ENCODE results near the gene DMXL1.
"Not testable (repeated sequence)": the region's sequence is repeated elsewhere in the genome, so short reads cannot be mapped to it uniquely, and the experiment has no call there.

DMXL1 gene

DNA sequence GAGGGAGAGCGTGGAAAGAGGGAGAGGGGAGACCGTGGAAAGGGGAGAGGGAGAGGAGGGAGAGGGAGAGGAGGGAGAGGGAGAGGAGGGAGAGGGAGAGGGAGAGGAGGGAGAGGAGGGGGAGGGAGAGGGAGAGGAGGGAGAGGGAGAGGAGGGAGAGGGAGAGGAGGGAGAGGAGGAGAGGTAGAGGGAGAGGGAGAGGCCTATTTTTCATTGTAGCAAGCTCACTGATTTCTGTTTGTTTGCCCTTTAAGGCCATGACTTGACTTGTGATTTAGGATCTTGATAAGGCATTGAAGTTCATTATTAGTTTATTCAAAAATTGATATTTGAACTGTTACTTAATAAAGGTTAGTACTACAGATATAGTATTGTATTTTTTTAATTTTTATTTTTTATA lies 52.4 kb downstream of the DMXL1 start:
- no peak for DNase-seq

DNA sequence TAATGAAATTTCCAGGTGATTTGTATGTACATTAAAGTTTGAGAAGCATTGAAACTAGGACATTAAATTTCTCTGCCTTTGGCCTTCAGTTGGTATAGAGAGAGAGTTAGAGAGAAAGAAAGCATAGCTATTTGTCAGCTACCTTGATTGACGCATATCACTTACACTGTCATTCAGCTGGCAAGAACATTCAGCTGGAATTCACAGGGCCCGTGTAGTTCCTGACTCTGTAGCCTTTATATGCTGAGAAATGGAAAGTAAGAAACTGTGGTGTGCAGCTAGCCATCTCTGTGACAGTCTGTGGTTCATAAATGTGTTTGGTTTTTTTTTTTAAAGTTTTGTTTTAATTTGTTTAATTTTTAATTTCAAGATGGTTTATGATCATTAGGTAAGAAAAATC lies 58.9 kb downstream of the DMXL1 start:
- DNase-seq = no peak

DNA sequence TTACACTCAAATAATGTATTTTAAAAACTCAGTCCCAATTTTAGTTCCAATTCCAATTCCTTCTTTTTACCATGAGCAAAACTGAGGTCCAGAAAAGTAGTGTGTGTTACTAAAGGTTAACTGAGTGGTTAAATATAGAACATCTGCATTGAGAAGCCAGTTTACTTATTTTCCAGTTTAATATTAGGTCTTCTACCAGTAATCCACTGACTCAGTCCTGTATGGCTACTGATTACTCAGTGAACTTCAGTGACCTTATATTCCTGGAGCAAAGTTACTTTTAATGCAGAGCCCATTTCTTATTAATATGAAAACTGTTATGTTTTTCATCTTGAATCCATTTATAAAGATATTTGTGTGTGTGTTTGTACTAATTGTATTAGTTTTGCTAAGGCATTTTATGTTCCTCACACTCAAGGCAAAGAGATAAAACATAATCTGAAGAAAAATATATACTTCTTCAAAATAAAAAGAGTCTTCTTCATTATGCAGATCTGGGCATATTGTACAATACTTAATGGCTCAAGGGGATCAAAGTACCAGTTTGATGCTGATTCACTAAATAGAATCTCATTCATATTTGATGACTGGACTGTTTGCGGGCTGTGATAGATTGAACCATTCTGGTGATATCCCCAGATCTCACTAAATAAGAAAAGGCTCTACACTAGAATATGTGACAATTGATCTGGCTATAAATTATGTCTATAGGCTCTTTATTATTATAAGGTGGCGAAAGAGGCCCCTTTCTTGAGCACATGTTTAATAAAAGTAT lies 60.8 kb downstream of the DMXL1 start:
- no peak for DNase-seq

DNA sequence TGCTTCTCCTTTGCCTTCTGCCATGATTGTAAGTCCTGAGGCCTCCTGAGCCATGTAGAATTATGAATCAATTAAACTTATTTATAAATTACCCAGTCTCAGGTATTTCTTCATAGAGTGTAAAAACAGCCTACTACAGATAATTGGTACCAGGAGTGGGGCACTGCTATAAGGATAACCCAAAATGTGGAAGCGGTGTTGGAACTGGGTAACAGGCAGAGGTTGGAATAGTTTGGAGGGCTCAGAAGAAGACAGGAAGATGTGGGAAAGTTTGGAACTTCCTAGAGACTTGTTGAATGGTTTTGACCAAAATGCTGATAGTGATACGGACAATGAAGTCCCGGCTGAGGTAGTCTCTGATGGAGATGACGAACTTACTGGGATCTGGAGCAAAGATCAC lies 64.9 kb downstream of the DMXL1 start:
- DNase-seq = not testable (repeated sequence)

DNA sequence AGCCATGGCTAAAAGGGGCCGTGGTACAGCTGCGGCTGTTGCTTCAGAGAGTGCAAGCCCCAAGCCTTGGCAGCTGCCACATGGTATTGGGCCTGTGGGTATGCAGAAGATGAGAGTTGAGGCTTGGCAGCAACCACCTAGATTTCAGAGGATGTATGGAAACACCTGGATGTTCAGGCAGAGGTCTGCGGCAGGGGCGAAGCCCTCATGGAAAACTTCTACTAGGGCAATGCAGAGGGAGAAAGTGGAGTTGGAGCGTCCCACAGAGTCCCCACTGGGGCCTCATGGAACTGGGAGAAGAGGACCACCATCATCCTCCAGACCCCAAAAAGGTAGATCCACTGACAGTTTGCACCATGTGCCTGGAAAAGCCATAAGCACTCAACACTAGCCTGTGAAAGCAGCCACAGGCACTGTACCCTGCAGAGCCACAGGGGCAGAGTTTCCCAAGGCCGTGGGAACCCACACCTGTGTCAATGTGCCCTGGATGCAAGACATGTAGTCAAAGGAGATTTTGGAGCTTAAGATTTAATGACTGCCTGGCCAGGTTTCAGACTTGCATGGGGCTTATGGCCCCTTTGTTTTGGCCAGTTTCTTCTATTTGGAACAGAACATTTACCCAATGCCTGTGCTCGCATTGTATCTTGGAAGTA lies 65.9 kb downstream of the DMXL1 start:
- no peak for DNase-seq

DNA sequence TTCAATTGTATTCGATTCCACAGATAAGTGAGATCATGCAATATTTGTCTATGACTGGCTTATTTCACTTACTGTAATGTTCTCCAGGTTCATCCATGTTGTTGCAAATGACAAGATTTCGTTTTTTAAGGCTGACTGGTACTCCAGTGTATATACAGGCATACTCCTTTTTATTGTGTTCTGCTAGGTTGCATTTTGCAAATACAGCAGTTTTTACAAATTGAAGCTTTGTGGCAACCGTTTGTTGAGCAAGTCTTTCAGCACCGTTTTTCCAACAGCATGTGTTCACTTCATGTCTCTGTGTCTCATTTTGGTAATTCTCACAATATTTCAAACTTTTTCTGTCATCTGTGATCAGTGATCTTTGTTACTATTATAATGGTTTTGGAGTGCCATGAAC lies 82.7 kb downstream of the DMXL1 start:
- DNase-seq = no peak

DNA sequence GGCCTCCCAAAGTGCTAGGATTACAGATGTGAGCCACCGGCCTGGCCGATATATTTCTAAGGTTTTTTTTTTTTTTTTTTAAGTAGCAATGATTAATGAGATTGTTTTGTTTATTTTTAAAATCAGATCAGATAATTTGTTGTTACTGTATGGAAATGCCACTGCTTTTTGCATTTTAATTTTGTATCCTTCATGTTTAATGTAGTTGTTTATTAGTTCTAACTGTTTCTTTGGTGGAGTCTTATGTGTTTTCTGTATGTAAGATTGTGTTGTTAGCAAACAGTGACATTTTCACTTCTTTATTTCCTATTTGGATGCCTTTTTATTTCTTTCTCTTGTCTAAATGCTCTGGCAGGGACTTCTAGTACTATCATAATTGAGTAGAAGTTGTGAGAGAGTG lies 87.3 kb downstream of the DMXL1 start:
- DNase-seq = no peak

DNA sequence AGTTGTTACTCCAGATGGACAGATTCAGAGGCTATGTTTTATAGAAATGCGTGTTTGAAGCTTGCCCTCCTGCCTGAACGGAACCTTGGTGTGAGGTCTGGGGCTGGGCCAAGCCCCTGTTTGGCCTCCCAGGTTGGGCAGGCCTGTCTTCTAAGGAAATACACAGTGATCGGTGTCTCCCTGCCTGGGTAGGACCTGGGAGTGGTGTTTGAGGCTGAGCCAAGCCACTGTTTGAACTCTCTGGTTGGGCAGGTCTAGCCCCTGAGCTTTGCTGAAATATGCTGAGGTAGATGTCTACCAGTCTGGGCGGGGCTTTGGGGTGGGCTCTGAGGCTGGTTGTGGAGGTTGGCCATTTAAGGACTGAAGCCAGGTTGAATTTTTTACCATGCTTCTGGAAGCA lies 90.5 kb downstream of the DMXL1 start:
- DNase-seq = no peak

DNA sequence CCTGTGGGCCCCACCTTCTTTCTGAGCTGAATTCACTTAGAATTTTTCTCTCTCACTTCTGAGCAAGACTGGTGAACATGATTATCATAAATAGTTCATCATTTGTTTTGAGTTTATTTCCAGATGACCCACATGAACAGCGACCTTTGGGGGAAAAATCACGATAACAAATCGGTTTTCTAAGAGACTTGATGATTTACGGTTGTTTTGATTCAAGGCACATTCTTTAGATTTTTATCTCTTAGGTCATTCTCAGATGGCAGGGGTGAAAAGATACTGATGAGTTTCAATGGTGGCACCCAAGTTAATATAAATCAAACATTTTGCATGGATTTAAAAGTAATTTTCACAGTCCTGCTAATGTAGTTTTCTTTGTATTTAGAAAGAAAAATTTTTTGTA lies 95.1 kb downstream of the DMXL1 start:
- no peak for DNase-seq

DNA sequence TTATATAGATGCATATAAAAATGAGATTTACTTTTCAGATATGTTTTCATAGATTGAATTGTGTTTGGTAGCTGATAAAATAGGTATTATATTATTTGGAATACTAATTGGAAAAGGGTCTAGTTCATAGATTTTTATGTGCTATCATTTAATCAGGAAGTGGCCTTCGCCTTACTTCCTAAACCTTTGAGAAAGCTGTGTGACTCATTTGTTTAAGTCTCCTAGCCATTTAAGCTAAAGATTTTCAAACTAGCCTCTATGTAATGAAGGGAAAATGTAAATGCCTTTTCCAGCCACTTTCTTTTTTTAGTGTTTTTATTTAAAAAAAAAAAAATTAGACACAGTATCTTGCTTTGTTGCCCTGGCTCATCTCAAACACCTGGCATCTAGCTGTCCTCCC lies 97.5 kb downstream of the DMXL1 start:
- no peak for DNase-seq

DNA sequence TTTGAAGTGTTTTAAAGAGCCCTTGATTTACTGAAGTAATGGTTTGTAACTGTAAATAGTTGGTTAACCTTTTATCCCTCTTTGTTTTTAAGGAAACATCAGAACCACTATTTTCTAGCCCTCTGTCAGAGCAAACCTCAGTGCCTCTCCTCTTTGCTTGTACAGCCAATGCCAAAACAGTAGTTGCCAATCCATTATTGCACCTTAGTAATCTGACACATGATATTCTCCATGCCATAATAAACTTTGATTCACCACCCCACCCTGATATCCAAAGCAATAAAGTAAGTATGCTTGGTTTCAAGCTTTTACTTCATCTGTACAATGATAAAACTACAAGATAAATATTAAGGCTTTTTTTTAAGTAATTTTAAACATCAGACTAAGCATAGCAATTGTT lies 100.8 kb downstream of the DMXL1 start:
- no peak for DNase-seq

DNA sequence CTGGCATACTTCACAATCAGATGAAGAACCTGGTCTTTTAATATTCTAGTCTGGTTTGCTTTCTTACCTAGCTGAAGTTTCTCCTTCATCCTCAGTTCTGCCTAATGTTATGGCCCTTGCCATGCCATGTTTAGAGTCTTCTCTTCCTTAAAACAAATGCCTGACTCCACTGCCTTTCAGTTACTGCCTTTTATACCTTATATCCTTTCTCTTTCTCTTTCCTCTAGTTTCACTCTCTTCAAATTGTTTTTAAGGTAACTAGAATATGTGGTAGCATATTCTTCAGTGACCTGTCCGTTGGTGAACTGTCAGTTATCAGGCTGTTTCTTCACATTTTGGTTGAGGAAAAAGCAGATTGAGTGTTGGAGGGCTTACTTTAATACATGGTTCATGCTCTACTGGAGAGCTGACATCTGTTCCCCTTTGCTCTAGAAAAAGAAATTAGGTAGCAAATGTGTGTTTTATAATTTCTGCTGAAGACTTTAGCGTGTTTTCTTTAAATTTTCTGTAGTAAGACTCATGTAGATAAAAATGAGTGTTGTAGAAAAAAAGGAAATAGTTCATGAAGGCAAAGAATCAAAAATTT lies 103.8 kb downstream of the DMXL1 start:
- DNase-seq = no peak

DNA sequence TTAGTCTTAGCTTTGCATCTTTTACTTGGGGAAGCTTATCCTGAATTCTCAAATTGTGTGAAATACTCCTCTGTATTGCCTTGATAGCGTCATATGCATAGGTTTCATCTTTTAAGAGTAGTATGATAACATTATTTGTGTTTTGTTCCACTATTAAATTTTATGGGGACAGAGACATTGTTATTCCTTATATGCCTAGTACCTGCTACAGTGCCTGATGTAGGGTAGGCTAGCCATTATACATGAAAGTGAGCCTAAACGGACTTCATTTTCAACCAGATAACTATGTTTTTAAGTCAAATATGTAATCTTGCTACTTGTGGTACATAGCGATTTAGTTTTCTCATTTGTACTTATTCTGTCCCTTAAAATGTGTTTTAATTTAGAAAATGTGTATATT lies 105.9 kb downstream of the DMXL1 start:
- no peak for DNase-seq

DNA sequence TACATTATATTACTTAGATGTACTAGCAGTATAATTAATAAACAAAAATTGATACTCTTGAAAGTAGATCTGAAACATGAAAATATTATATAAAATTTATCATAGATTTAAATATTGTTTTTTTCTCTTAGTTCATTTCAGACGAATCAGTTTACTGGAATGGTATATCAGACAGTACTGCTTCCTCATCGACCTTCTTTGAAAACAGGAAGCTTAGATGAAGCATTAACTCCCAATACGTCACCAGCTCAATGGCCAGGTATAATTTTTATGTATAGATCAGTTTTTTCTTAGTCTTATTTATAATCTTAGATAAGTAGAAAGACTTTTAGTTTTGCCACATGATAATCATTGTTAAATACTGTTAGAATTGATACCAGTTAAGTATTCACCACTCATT lies 106.3 kb downstream of the DMXL1 start:
- DNase-seq = no peak

DNA sequence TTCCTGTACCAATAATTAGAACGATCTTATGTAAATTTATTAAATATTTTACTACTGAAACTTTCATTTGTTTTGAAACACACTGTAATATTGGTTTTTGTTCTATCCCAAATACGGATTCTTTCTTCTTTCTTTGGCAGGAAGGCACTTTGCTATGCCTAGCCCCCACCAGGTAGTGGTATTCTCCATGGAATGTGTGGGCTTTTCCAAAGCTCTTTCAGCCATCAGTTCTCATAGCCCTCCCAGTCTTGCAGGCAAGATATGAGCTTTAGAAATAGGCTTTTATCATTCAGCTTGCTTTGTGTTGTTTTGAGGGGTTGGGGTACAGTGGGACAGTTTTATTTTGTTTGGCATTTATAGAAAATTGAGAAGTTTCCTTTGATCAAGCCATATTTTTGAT lies 107.5 kb downstream of the DMXL1 start:
- DNase-seq = no peak

DNA sequence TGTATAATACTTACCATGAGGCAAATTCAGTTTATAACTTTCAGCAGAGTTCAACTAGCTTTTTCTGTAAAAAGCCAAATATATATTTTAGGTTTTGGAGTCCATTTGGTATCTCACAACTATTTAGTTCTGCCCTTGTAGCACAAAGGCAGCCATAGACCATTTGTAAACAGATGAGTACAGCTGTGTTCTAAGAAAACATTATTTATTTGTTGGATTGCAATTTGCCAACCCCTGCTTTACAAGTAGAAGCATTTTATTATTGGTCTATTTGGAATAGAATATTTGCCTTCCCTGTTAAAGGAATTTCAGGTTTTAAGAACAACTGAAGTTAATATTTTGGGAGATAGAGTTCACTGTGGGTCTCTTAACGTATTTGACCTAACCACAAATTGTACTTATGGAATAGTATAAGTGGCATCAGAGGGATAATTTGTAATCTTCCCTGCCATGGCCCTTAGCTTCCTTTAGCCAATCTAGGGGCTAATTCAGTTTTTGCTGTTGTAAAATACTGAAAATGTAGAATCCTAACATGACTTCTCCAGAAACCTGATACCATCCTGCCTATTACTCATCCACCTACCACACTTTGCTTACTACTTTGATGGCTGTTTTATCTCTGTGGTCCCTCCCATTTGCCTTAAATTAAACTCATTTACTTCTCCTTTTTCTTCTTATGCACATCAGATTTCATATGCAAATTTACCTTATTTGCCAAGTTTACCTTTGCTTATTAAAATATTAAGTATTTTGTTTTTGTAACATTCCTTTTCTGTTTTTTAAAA lies 109.2 kb downstream of the DMXL1 start:
- no peak for DNase-seq

DNA sequence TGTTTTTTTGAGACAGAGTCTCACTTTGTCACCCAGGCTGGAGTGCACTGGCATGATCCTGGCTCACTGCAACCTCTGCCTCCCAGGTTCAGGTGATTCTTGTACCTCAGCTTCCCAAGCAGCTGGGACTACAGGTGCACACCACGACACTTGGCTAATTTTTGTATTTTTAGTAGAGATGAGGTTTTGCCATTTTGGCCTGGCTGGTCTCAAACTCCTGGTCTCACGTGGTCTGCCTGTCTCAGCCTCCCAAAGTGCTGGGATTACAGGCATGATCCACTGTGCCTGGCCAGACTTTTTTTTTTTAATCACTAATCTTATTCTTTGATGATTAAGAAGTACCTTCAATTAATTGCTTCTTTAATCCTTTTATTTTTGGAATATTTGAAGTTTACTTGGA lies 114.6 kb downstream of the DMXL1 start:
- not testable (repeated sequence) for DNase-seq

DNA sequence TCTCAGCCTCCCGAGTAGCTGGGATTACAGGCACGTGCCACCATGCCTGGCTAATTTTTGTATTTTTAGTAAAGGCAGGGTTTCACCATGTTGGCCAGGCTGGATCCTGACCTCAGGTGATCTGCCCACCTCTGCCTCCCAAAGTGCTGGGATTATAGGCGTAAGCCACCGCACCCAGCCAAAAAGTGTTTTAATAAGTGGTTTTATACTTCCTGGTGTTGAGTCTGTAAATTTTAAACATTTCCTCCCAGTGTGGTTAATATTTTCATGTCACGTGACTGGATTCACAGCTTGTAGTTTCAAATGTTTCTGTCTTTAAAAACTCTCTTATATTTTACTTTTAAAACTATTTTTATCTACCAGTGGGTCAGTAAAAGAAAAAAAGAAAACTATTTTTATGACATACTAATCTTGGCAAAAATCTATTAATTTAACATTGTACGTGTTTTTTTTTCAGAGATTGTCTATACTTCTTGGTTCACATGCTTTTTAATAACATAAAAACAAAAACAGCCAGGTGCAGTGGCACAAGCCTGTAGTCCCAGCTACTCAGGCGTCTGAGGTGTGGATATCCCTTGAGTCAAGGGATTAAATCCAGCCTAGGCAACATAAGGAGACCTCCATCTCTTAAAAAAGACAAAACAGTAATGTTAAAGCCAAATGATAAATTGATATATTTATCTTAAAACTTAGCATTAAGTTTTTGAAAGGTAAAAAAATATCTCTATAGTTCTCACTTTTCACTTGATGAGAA lies 117.1 kb downstream of the DMXL1 start:
- DNase-seq = no peak

DNA sequence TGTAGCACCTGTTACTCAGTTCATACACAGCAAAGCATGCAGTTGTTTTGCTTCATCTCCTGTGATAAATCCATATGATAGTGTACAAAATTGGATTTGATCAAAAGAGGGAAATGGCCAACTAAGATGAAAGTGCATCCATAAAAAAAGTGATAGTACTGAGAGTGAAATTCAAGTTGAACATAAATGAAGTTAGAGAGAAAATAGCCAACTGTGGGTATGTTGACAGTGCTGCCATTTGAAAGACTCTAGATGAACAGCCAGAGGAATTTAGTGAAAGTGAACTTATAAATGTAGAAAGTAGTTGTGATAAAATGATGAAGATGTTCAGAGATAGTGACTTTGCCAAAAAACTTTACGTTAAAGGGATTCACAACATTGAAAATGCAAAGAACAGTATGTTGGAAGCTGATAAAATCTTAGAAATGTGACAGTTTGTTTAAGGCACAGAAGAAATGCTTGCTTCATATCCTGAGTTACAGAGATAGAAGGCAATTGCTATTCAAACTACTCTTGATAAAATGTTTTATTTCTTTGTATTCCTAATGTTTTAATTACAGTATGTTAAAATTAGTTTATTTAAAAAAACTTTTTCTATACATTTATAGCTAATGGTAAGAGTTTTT lies 119.7 kb downstream of the DMXL1 start:
- DNase-seq = no peak

DNA sequence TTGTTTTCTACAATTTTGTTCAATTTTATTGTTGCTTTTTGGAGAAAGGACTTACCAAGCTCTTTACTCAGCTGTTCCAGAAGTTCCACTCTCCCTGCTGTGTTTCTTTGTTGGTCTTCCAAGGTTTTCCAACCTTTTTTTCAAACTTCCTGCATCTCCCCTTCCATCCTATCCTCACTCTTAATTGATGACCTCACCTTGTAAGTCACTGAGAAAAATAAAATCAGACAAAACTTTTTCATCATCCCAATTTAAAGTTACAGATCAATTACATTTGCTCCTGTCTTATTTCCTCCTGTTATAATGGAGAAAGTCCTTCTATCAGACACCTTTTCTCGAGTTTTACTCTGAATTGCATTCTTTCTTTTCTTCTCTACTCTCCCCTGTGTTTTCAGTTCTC lies 121.1 kb downstream of the DMXL1 start:
- no peak for DNase-seq

DNA sequence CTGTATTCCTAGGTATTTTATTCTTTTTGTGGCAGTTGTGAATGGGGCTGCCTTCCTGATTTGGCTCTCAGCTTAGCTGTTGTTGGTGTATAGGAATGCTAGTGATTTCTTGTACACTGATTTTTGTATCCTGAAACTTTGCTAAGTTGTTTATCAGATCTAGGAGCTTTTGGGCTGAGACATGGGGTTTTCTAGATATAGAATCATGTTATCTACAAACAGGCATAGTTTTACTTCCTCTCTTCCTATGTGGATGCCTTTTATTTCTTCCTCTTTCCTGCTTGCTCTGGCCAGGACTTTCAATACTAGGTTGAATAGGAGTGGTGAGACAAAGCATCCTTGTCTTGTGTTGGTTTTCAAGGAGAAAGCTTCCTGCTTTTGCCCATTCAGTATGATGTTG lies 129.9 kb downstream of the DMXL1 start:
- DNase-seq = no peak

DNA sequence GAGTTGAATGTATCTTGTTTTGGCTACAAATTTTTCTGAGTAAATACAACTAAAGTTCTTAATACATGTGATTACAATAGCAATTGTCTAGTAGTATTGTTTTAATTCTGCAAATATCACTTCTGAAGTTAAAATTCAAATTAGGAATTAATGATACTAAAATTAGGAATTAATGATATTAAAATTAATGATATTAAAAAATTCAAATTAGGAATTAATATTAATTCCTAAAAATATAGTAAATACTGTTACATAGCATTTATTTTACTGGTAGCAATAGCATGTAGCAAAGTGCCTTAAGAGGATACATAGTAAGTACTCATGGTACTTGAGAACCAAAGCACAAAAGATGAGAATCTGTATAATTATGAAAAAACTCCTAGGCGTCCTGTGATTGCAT lies 136.2 kb downstream of the DMXL1 start:
- no peak for DNase-seq
